ENCODE data around the gene MDN1.

DNA sequence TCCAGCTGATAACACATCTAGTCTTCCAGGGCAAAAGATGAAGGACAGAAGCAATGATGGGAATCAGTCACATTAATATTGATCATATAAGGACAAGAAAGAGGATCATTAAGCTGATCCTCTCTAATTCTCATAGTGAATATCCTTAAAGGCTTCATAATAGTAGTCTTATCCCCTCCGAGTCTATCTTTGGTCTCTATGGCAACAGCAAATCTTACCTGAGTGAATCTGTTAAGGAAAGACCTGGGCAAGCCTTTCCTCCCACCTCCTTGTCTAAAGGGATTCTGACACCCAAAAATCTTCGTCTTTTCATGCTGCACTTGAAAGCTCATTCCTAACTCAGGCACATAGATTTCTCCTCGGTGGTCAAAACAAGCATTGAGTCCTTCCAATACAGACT is 94.6 kb downstream of the MDN1 start:
- TF ChIP-seq, protein P1, sequence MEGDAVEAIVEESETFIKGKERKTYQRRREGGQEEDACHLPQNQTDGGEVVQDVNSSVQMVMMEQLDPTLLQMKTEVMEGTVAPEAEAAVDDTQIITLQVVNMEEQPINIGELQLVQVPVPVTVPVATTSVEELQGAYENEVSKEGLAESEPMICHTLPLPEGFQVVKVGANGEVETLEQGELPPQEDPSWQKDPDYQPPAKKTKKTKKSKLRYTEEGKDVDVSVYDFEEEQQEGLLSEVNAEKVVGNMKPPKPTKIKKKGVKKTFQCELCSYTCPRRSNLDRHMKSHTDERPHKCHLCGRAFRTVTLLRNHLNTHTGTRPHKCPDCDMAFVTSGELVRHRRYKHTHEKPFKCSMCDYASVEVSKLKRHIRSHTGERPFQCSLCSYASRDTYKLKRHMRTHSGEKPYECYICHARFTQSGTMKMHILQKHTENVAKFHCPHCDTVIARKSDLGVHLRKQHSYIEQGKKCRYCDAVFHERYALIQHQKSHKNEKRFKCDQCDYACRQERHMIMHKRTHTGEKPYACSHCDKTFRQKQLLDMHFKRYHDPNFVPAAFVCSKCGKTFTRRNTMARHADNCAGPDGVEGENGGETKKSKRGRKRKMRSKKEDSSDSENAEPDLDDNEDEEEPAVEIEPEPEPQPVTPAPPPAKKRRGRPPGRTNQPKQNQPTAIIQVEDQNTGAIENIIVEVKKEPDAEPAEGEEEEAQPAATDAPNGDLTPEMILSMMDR (conservative IDR thresholded peaks at IDR 0.05; ENCODE audit: low read depth, low read length), result no peak
- TF ChIP-seq POLR2A (IDR thresholded peaks at IDR 0.05; ENCODE audit: low read depth, low read length) (no peak), MAZ (IDR thresholded peaks at IDR 0.05; ENCODE audit: borderline replicate concordance, low read depth, low read length) (no peak), CEBPB (IDR thresholded peaks at IDR 0.05; ENCODE audit: low read depth, low read length) (no peak)
